SIG-M5 (cell line): ENCODE results near the gene VWA5A.

Experiments
- DNase-seq: peaks from one replicate; lab custom pipeline; 2025; lab: John Stamatoyannopoulos, UW

Gene VWA5A, protein sequence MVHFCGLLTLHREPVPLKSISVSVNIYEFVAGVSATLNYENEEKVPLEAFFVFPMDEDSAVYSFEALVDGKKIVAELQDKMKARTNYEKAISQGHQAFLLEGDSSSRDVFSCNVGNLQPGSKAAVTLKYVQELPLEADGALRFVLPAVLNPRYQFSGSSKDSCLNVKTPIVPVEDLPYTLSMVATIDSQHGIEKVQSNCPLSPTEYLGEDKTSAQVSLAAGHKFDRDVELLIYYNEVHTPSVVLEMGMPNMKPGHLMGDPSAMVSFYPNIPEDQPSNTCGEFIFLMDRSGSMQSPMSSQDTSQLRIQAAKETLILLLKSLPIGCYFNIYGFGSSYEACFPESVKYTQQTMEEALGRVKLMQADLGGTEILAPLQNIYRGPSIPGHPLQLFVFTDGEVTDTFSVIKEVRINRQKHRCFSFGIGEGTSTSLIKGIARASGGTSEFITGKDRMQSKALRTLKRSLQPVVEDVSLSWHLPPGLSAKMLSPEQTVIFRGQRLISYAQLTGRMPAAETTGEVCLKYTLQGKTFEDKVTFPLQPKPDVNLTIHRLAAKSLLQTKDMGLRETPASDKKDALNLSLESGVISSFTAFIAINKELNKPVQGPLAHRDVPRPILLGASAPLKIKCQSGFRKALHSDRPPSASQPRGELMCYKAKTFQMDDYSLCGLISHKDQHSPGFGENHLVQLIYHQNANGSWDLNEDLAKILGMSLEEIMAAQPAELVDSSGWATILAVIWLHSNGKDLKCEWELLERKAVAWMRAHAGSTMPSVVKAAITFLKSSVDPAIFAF

DNA sequence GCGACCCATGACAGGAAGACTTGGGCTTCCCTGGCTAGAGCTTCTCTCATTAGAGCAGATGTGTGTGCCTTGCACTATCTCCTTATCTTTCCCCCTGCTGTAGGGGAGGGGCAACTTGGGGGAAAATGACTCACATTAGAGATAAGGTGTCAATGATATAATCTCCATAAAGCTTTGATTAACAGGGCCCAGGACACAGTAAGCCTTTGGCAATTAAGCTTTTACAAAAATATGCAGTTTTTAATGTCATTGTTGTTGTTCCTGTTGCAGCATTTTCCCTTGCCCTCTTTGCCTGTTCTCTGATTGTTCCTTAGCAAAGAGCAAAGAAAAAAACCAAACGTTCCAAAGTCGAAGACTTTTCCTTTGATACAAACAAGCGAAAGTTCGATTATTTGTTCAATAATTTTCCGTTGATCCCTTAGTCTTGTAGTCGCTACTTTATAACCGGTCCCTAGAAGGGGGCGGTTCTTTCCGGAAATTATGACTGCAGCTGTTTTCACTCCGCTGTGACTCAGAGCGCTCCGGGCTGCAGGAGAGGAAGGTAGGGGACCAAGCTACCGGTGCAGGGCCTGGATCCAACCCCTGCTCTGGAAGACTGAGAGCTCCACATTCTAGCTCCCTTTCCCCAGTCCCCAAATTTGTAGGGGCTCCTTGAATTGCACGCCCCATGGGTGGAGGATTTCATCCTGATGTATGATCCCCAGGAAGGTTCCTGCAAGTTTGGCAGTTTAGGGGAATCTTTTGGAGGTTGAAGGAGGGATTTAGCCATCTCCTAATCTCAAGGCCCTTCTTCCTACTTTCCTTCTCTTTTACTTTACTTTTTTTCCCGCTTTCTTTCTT is at the start of gene VWA5A:
Gene VWA5A (plus strand): TSS at position 509 of the 840 bp plus-strand sequence. CDS start 2,062 bp downstream, outside the sequence.
- no peak for DNase-seq

- DNase-seq, result no peak
Measured at GRCh38 chr11:124068601-124069110, 46.6 kb upstream of the VWA5A start.

DNA sequence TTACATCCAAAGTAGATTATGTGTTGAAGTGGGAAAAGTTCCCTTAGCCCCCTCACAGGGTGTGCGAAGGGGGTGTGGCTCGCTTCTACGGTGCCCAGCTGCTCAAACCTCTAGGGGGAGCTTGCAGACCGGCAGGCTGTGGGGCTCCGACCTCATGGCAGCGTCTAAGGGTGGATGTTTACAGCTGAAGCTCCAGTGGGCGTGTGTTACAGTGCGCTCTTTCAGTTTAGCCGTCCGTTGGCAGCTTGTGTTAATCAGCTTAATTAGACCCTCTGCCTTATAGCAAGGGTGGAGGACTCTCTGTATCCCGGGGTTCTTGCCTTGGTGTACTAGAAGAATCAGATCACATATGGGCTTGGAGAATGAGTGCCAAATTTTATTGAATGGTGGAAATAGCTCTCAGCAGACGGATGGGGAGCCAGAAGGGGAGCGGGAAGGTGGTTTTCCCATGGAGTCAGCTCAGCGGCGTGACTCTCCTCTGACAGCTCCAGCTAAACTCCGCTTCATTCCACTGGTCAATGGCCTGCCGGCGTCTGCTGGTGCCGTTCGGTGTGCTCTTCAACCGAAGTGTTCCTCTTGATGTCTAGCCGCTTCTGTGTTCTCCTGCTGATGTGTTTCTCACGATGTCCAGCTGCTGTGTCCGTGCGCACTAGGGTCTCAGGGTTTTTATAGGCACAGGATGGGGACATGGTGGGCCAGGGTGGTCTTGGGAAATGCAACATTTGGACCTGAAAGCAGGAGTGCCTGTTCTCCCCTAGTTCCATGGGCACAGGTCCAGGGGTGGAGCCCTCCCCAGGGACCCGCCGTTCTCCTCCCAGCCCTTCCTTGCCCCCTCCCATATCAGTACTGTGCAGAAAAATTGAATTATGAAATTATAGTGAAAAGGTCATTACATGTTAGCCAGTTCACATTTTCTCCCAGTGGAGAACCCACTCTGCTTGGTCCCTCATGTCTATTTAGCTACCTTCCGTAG is 45.5 kb upstream of the VWA5A start:
- peak; percentile 23 for DNase-seq

GRCh38 chr11:124070915-124071622 is 44.2 kb upstream of the VWA5A start:
- peak; percentile 38 for DNase-seq

DNA sequence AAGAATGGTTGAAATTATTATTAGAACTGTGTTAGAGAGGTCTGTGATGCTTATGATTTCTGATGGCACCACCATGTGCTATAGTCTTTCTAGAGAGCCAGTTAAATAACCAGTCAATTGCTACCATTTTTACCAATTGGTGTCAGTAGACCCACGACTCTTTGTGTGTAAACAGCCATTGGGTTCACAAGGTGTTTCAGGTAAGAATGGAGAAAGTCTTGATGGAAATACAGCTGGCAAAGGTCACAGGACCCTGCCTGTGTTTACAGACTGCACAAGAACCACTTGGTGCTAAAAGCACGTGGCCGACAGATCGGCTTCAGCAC is 43.7 kb upstream of the VWA5A start:
- no peak for DNase-seq

- no peak for DNase-seq
Measured at GRCh38 chr11:124072147-124072546, 43.1 kb upstream of the VWA5A start.

- no peak for DNase-seq
Measured at GRCh38 chr11:124074554-124074953, 40.7 kb upstream of the VWA5A start.

DNA sequence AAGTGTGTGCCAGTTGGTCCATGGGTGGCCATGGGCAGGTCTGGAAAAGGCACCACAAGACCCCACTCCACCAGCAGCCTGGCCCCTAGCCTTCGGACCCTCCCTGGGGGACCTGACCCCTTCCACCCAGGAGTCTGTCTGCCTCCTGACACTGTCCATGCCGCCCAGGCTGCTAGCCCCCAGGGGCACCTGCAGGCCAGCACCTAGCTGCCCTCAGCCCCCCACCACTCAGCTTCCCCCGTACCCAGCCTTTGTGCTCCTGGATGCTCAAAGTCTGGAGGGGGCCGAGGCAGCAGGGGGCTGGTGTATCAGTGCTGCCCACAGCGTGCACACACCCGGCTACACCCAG is 39.8 kb upstream of the VWA5A start:
- no peak for DNase-seq

DNA sequence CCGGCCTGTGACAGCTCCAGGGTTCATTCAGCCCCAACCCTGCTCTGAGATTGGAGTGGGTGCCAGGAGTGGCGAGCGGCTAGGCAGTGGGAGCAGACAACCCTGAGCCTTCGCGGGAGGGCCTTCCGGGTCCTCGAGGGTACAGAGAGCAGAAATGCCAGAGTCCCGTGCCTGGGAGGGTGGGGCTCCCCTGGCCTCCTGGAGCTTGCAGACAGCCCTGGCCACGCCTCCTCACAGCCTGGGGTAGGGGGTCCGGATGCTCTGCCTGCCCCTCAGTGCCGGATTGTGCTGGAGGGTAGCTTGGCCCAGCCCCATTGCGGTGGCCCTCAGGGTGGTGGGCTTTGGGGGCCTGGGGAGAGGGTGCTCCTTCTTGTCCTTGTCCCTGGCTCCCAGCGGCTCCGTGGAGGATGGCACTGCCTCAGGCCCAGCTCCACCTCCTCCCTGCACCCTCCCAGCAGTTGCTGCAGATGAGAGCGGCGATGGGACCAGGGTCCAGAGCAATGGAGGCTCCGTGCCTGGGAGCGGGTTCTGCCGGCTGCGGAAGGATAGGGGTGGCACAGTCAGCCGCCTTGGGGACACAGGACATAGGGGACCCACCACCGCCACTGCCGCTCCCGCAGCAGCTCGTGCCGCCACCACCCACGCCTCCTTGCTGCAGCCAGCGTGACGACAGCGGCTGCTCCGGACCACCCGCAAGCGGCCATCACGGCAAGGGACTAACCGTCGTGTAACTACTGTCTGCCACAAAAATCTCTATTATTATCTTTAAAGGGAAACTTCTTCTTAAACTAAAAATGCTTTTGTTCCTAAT is 39.2 kb upstream of the VWA5A start:
- DNase-seq, result no peak

DNA sequence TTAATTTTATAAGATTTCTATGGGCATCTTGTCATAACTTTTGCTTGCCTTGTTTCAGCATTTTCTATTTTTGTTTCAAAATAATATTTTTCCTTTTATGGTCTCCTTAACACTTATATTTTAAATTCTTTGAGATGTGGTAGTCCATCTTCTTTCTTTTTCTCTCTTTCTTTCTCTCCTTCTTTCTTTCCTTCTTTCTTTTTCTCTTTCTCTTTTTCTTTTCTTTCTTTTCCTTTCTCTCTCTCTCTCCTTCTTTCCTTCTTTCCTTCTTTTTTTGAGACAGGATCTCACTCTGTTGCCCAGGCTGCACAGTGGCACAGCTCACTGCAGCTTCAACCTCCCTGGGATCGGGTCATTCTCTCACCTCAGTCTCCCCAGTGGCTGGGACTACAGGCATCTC is 38.0 kb upstream of the VWA5A start:
- no peak for DNase-seq

GRCh38 chr11:124078591-124078990 is 36.7 kb upstream of the VWA5A start:
- no peak for DNase-seq

DNA sequence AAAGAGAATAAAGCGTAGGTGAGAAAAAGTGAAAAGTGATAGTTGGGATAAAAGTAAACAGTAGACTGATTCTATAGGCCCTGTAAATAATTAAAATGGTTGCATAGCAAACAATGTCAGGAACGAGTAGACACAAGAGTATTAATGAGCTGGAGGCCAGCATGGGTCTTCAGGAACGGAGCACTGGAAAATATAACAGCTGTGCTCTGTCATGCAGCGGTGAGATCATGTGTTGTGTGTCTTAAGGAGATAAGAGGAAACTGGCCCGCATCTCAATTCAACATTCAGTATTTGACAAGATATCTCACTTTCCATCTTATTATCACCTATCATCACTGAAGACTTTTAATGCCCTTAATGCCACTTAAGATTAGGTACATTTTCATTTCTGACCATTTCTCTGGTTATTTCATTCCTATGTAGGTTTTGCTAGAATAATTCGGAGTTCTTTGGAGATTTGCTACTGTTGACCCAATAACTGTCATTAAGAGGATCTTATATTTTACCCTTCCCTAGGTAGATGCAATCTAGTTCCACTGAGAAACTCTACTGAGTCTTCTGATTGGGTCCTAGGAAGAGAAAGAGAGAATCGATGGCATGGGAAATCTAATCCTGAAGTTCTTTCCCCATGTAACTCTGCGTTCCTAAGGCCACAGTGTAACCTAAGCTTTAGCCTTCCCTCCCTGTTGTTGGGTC is 35.5 kb upstream of the VWA5A start:
- no peak for DNase-seq

GRCh38 chr11:124080327-124081001 is 34.8 kb upstream of the VWA5A start:
- DNase-seq, result no peak

DNA sequence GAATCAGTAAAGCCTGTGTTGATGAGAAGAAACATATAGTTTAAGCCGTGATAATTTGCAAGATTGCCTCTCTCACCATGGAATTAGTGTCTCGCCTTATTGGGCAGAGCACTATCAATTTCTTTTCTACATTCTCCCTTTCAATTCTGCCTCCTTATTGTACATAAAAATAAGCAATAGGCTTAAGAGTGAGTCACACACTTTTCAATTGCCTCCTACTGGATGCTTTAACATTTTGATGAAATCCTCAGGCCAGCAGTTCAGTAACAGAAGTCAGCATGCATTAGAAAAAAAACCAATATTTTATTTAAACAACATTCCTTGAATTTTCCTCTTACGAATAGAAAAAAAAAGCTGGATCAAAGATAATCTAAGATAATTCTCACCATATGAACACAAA is 33.8 kb upstream of the VWA5A start:
- DNase-seq, result no peak

DNA sequence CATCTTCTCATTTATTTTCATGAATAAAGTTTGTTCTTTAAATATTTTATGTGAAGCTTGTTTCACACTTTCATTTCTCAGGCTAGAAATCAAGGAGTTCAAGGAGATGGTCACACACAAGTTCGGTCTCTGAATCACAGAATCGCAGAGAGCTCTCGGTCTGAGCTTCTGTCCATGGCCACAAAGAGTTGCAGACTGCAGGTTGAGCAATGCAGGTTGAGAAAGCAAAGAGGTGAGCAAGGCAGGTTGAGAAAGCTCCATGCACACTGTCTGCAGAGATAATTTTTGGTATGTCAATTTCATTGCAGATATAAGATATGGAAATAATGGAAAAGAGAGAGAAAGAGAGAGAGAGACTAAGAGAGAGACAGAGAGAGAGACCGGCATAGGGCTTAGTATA is 32.9 kb upstream of the VWA5A start:
- no peak for DNase-seq

GRCh38 chr11:124085583-124085982 is 29.7 kb upstream of the VWA5A start:
- DNase-seq, result no peak

- no peak for DNase-seq
Measured at GRCh38 chr11:124085997-124086846, 29.0 kb upstream of the VWA5A start.

DNA sequence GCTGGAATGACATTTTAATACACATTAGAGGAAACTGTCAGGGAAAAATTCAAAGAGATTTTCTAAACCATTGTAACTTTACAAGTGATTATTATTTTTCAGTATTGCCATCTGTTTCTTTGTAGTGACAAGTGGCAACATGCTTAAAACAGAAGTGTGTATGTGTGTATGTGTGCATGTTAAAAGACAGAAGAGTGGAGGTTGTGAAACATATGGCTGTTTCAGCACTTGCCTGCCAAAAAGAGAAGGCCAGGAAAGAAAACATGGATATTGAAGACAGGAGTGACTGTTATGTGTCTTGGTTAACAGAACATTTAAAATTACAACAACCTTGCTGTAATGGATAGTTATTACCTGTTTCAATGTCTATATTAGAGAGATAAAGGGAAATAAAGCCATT is 24.3 kb upstream of the VWA5A start:
- DNase-seq, result no peak
